Fibroblast of lung (primary cell): Measurements from ENCODE around the gene CDH4. TPM values are rescaled to one million over a fixed set of nuclear protein-coding genes. Genes with fewer than 3 reads are reported as not detected.

Experiments used
- DNase-seq, 2 donors: peaks; one replicate each; pipeline versions ENCODE4 v3.0.0 to v3.0.0-alpha.2; 2010; ENCODE audit warnings: low read depth in 2 of 2
- H2AFZ ChIP-seq: 2 replicates; pipeline ENCODE4 v1.5.1; 2012; ENCODE audit warnings: low read length, control low read depth, inconsistent platforms
- H3K27ac ChIP-seq: 2 replicates; pipeline ENCODE4 v1.5.1; 2011; ENCODE audit warnings: low read length, control low read depth; ENCODE audit not compliant: insufficient read depth
- H3K27me3 ChIP-seq: 2 replicates; pipeline ENCODE4 v1.5.1; 2011; ENCODE audit warnings: mild to moderate bottlenecking, low read length; ENCODE audit not compliant: control insufficient read depth, insufficient read depth
- H3K36me3 ChIP-seq: 2 replicates; pipeline ENCODE4 v1.5.1; 2011; ENCODE audit warnings: low read length; ENCODE audit not compliant: control insufficient read depth, insufficient read depth
- H3K4me1 ChIP-seq: 2 replicates; pipeline ENCODE4 v1.5.1; 2011; ENCODE audit warnings: low read length; ENCODE audit not compliant: control insufficient read depth, insufficient read depth; ENCODE audit errors: extremely low read depth
- H3K4me2 ChIP-seq: 2 replicates; pipeline ENCODE4 v1.5.1; 2011; ENCODE audit warnings: low read length, control low read depth; ENCODE audit not compliant: insufficient read depth; ENCODE audit errors: extremely low read depth
- H3K4me3 ChIP-seq, 4 experiments: fragments of 200-600 bp in 1 of 4; sonication (generic) in 1 of 4; replicated peaks in 1 of 4; 2 replicates each; pipeline ENCODE4 v1.5.1; 2011 to 2016; ENCODE audit warnings: low read length in 4 of 4, low read depth in 3 of 4, mild to moderate bottlenecking in 3 of 4, control low read depth in 2 of 4, inconsistent platforms in 1 of 4, mixed read lengths in 1 of 4; ENCODE audit not compliant: insufficient read depth in 1 of 4; ENCODE audit errors: control extremely low read depth in 1 of 4
- H3K79me2 ChIP-seq: 2 replicates; pipeline ENCODE4 v1.5.1; 2012; ENCODE audit warnings: mild to moderate bottlenecking, low read length, inconsistent platforms; ENCODE audit not compliant: control insufficient read depth, insufficient read depth
- H3K9ac ChIP-seq: 2 replicates; pipeline ENCODE4 v1.5.1; 2011; ENCODE audit warnings: mild to moderate bottlenecking, low read length, control low read depth; ENCODE audit not compliant: insufficient read depth
- H3K9me3 ChIP-seq: 2 replicates; pipeline ENCODE4 v1.5.1; 2012; ENCODE audit warnings: low read depth, low read length; ENCODE audit not compliant: control insufficient read depth, insufficient read depth
- H4K20me1 ChIP-seq: 2 replicates; pipeline ENCODE4 v1.5.1; 2011; ENCODE audit warnings: low read length; ENCODE audit not compliant: control insufficient read depth, insufficient read depth; ENCODE audit errors: extremely low read depth
- CTCF ChIP-seq, 2 donors: IDR thresholded peaks in 1 of 2; conservative IDR thresholded peaks in 1 of 2; 1 replicate in 1 of 2; 2 replicates in 1 of 2; pipeline ENCODE4 v1.5.1; 2011 to 2012; ENCODE audit warnings: low read length in 2 of 2, control low read depth in 1 of 2, inconsistent platforms in 1 of 2, low read depth in 1 of 2, mild to moderate bottlenecking in 1 of 2
- EZH2 ChIP-seq: IDR thresholded peaks from 2 replicates; pipeline ENCODE4 v1.5.1; 2012; ENCODE audit warnings: low read length, control low read depth, mild to moderate bottlenecking; ENCODE audit errors: missing control alignments
- polyA plus RNA-seq, 2 donors: library from polyadenylated mRNA; depleted of rRNA in 1 of 2; stranded (reverse) in 1 of 2; unstranded in 1 of 2; fragments of >200 nt; gene quantifications; 2 replicates each; pipeline ENCODE4 v1.2.1, GENCODE V29; 2011 to 2012; ENCODE audit warnings: missing spikeins in 1 of 2
- total RNA-seq: library from RNA; depleted of rRNA; stranded (reverse); fragments of >200 nt; gene quantifications from 2 replicates; pipeline ENCODE4 v1.2.1, GENCODE V29; 2014

The CDH4 gene
- total and polyA plus RNA-seq, 2 donors (not counting 1 experiment from before 2014, with no cell fraction given), result 4.8 to 6.8 TPM

DNA sequence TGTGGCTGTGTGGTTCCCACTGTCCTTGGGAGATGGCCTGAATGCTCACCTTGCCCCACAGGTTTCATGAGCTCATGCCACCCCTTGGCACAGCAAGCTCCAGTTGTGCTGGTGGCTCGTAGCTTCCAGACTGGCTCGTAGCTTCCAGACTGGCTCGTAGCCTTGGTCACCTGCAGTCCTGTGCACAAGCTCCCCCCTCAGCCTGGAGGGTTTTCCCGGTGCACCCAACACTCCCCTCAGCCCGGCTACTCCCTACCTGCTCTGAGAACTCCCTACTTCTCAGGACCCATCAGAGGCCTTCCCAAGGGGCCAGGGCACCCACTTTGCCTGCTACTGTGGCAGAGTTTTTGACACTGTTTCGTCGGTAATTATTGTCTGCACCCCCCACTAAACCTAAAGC, 528.0 kb downstream of the CDH4 start:
- no peaks in the 10 kb centered on the region for H3K79me2 ChIP-seq
- no peak overlapping the region for H3K4me2 ChIP-seq
- no peaks in the 10 kb centered on the region for H3K9me3 ChIP-seq
- H3K9ac ChIP-seq, result no peak overlapping the region
- no peak for TF ChIP-seq EZH2
- no peak overlapping the region for H3K4me3 ChIP-seq
- no peaks in the 10 kb centered on the region for H3K27me3 ChIP-seq
- no peaks in the 10 kb centered on the region for H3K36me3 ChIP-seq
- no peak overlapping the region for H3K27ac ChIP-seq
- no peaks in the 10 kb centered on the region for H3K4me1 ChIP-seq
- no peak overlapping the region for H2AFZ ChIP-seq
- DNase-seq, result no peak
- H4K20me1 ChIP-seq, result no peaks in the 10 kb centered on the region

DNA sequence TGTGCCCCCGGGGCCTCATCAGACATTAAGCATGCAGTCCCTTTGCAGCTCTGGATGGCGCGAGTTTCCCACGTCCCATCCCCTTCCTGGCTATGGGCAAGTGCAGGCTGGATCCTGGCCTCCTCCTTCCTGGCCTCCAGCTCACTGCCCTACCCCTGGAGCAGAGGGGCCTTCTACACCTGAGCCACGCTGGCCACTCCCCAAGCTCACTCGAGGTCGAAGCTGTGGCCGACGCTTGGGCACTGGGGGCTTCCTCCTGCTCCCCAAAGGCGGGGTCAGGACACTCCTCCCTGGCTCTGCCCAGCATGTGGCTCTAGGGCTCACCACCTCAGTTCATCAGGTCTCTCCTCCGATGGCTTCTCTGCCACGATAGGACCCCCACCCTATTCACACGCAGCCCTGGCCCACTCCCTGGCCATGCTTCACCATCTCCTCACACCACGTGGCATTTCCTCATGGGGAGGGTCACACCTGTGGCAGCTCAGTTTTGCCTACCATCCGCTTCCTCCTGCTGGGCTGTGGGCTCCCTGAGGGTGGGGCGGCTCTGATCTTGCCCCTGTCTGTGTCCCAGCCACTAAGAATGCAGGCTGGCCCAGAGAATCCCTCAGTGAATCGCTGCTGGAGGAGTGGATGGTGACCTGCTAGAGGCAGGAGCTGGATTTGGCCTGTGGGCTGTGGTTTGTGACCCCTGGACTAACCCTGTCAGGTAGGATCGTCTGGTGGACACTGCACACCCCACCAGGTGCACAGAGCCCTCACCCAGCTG, 532.9 kb downstream of the CDH4 start:
- H4K20me1 ChIP-seq, result no peaks in the 10 kb centered on the region
- no peak overlapping the region for H2AFZ ChIP-seq
- H3K4me3 ChIP-seq, result no peak overlapping the region
- H3K4me2 ChIP-seq, result no peak overlapping the region
- H3K36me3 ChIP-seq, result no peaks in the 10 kb centered on the region
- H3K27ac ChIP-seq, result no peak overlapping the region
- H3K79me2 ChIP-seq, result no peaks in the 10 kb centered on the region
- H3K9me3 ChIP-seq, result no peaks in the 10 kb centered on the region
- no peaks in the 10 kb centered on the region for H3K4me1 ChIP-seq
- no peak overlapping the region for H3K9ac ChIP-seq
- DNase-seq, result no peak
- H3K27me3 ChIP-seq, result no peaks in the 10 kb centered on the region
- TF ChIP-seq EZH2, result no peak
- TF ChIP-seq CTCF (conservative IDR thresholded peaks at IDR 0.05 in 1 of 2, IDR thresholded peaks at IDR 0.05 in 1 of 2; ENCODE audit: low read depth in 1 of 2, low read length in 2 of 2), result no peak

GRCh38 chr20:61785567-61785816, 533.4 kb downstream of the CDH4 start:
- DNase-seq, result no peak
- Histone ChIP-seq H3K4me3 (no peak overlapping the region), H4K20me1 (no peaks in the 10 kb centered on the region), H3K79me2 (no peaks in the 10 kb centered on the region), H3K4me2 (no peak overlapping the region), H3K36me3 (no peaks in the 10 kb centered on the region), H3K27ac (no peak overlapping the region), H2AFZ (no peak overlapping the region), H3K27me3 (no peaks in the 10 kb centered on the region), H3K9ac (no peak overlapping the region), H3K4me1 (no peaks in the 10 kb centered on the region), H3K9me3 (no peaks in the 10 kb centered on the region)
- TF ChIP-seq CTCF (conservative IDR thresholded peaks at IDR 0.05 in 1 of 2, IDR thresholded peaks at IDR 0.05 in 1 of 2; ENCODE audit: low read depth in 1 of 2, low read length in 2 of 2) (no peak), EZH2 (no peak)
